D721Med (cell line): ENCODE measurements around the gene ZIC5.

Source experiments
- DNase-seq: peaks from one replicate; pipeline ENCODE4 v3.0.0; 2011; ENCODE audit warnings: low spot score; ENCODE audit not compliant: insufficient read length
- FAIRE-seq: peaks from 2 replicates; lab custom pipeline; 2011; peaks lifted over from hg19 to GRCh38; lab: Jason Lieb, UNC
- CTCF ChIP-seq: IDR thresholded peaks from 2 replicates; pipeline ENCODE4 v1.5.1; 2012; ENCODE audit warnings: mild to moderate bottlenecking, control low read depth; ENCODE audit not compliant: insufficient read depth; ENCODE audit errors: missing control alignments

Gene ZIC5

GRCh38 chr13:99985886-99986527, 14.4 kb upstream of the ZIC5 start:
- TF ChIP-seq CTCF, result no peak
- FAIRE-seq (no peak), DNase-seq (no peak)

DNA sequence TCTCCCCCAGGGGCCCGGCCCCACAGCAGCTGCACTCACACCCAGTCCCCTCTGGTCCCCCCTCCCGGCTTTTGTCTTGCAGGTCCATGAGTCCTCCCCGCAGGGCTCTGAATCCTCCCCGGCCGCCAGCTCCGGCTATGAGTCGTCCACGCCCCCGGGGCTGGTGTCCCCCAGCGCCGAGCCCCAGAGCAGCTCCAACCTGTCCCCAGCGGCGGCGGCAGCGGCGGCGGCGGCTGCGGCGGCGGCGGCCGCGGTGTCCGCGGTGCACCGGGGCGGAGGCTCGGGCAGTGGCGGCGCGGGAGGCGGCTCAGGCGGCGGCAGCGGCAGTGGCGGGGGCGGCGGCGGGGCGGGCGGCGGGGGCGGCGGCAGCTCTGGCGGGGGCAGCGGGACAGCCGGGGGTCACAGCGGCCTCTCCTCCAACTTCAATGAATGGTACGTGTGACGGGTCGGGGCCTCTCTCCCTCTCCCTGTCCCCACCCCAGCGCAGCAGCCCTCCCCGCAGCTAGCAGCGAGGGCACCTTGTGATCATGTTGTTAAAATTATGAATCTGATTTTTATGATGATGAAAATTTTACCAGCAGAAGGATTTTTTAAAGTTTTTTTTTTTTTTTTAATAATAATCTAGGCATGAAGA, 13.8 kb upstream of the ZIC5 start:
- DNase-seq (no peak), FAIRE-seq (no peak)
- no peak for TF ChIP-seq CTCF

DNA sequence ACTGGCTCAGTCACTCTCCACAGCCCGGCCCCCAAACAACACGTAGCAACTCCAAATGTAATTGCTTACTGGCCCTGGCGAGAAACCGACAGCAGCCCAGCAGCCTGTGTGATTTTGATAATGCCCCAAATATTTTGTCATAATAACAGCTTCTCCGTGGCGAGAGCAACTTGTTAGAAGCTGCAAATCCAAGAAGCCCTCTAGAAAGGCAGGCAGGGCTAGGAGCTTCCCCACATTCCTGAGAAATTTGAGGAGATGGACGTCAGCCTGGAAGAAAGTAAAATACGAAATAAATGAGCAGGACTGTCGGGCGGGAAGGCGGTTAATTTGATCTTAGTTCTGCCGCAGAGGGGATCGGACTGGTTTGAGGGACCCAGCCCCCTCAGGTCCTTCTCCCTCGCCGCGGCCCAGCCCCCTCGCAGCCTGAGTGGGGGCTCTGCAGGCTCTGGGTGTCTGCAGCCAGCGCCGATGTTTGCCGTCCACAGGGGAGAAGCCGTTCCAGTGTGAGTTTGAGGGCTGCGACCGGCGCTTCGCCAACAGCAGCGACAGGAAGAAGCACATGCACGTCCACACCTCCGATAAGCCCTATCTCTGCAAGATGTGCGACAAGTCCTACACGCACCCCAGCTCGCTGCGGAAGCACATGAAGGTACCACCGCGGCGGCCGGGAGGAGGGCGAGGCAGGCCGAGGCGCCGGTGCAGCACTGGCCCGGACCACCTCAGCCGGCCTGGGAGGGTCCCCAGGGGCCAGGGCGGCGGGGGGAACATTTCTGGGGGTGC, 13.1 kb upstream of the ZIC5 start:
- DNase-seq, result no peak
- no peak for TF ChIP-seq CTCF
- no peak for FAIRE-seq

DNA sequence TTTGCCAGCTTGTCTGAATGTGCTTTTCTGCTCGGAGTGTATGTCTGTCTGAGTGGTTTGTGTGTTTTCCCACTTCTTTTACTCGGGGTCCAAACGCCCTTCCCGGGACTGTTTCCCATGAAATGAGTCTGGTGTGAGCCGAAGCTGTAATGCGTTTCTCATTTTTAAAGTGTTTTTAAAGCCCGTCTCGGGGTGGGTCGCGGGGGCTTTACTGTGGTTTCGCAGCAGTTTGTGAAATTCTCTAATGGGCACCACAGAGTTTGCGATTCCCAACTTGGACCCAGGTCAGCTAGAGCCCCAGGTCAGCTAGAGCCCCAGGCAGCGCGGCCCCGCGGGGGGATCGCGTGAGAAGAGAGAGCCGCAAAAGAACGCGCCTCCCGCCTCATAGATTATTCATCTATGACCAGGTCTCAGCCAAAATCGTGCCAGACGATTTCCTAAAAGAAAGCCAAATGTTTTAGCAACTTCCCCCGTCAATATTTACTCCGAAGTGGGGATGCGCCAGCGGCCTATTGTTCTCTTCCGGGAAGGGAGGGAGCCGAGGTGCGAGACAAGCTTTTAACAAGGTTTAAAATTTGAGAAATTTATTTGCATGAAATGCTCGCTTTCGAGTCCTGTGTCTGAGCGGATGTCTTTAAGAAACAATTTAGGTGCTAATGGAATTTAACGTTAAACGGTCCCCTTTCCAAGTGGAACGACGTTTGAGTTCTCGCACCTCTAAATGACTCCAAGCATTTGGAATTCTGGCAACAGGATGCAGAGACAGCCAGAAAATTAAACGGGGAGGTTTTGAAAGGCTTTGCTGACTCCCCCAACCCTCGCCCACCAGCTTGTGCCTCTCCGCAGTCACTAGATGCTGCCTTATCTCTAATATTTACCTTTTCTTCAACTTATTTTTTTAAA, 12.2 kb upstream of the ZIC5 start:
- no peak for TF ChIP-seq CTCF
- DNase-seq (no peak), FAIRE-seq (no peak)

DNA sequence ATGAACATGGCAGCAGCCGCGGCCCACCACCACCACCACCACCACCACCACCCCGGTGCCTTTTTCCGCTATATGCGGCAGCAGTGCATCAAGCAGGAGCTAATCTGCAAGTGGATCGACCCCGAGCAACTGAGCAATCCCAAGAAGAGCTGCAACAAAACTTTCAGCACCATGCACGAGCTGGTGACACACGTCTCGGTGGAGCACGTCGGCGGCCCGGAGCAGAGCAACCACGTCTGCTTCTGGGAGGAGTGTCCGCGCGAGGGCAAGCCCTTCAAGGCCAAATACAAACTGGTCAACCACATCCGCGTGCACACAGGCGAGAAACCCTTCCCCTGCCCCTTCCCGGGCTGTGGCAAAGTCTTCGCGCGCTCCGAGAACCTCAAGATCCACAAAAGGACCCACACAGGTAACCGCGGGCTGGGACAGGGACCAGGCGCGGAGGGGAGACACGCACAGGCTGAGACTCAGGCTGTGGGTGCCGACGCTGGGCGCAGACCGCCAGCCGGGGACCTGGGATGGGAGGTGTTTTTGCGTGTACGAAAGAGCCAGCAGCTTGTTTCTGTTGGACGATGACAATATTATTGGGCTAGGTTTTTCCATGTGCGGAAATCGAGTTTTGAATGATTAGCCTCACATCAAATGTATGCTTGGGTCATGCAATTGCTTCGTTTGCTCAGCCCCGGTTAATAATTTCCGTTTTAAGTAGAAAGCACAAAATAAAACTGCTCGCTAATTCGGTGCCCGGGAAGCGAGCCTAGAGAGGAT, 11.3 kb upstream of the ZIC5 start:
- no peak for FAIRE-seq

More for the DNA sequence above, 11.3 kb upstream of the ZIC5 start:
- no peak for TF ChIP-seq CTCF
- no peak for DNase-seq
